Activated CD4-positive, alpha-beta T cell treated with anti-CD3 and anti-CD28 coated beads, Interleukin-2, Interleukin-4, amounts not matched to agents 100 ng/mL and 50 ng/mL, durations not matched to agents 16 hours and 8 hours (primary cell): ENCODE measurements around the gene MPDU1.
A peak's percentile ranks its signal among the peaks of the same experiment; 100 is the strongest.
"Not testable (repeated sequence)": the region's sequence is repeated elsewhere in the genome, so short reads cannot be mapped to it uniquely, and the experiment has no call there.

Experiments
- DNase-seq: peaks from one replicate; pipeline ENCODE4 v3.0.0-alpha.2; 2020; ENCODE audit warnings: low spot score

The MPDU1 gene

GRCh38 chr17:7614425-7615264, 31.0 kb downstream of the MPDU1 start, which contains the start of gene FXR2:
FXR2 (minus strand) TSS chr17:7614897; CDS start chr17:7614532, 365 bp downstream.
- peak; percentile 100 for DNase-seq

GRCh38 chr17:7615265-7615747, 31.7 kb downstream of the MPDU1 start:
- DNase-seq, result no peak

GRCh38 chr17:7618608-7619007, 35.0 kb downstream of the MPDU1 start:
- DNase-seq, result no peak

GRCh38 chr17:7620835-7621234, 37.2 kb downstream of the MPDU1 start:
- DNase-seq, result no peak

GRCh38 chr17:7623661-7624060, 40.0 kb downstream of the MPDU1 start:
- DNase-seq, result no peak

GRCh38 chr17:7625749-7626148, 42.1 kb downstream of the MPDU1 start:
- DNase-seq, result not testable (repeated sequence)

GRCh38 chr17:7626307-7626706, 42.7 kb downstream of the MPDU1 start:
- no peak for DNase-seq

- no peak for DNase-seq
These were observed 43.3 kb downstream of the MPDU1 start for GRCh38 chr17:7626956-7627249.

GRCh38 chr17:7627250-7628121, 43.8 kb downstream of the MPDU1 start, which contains the start of gene SAT2:
SAT2 (minus strand) TSS chr17:7627821; CDS start chr17:7627635, 186 bp downstream.
- peak; percentile 90 for DNase-seq

GRCh38 chr17:7629939-7630571, 46.4 kb downstream of the MPDU1 start, which contains the start of gene SHBG:
SHBG (plus strand) TSS chr17:7630135; CDS start chr17:7630173, 38 bp downstream.
- DNase-seq, result no peak

GRCh38 chr17:7631398-7632380, 48.0 kb downstream of the MPDU1 start:
- no peak for DNase-seq

- DNase-seq, result peak; percentile 52
These were observed 48.8 kb downstream of the MPDU1 start for GRCh38 chr17:7632492-7632894.

- DNase-seq, result no peak
These were observed 49.4 kb downstream of the MPDU1 start for GRCh38 chr17:7633093-7633492.

- no peak for DNase-seq
These were observed 50.7 kb downstream of the MPDU1 start for GRCh38 chr17:7634384-7634783.

GRCh38 chr17:7636163-7636562, 52.5 kb downstream of the MPDU1 start:
- DNase-seq, result no peak
